HG02623 (cell line): Measurements from ENCODE around the gene FRMPD2.
"Not testable (repeated sequence)": the region's sequence is repeated elsewhere in the genome, so short reads cannot be mapped to it uniquely, and the experiment has no call there.

Source experiments
- ATAC-seq: cut with Tn5 transposase; IDR thresholded peaks from one replicate; pipeline ENCODE4 v1.9.1; 2021; ENCODE audit warnings: moderate library complexity; ENCODE audit not compliant: unreplicated experiment

FRMPD2 gene

DNA sequence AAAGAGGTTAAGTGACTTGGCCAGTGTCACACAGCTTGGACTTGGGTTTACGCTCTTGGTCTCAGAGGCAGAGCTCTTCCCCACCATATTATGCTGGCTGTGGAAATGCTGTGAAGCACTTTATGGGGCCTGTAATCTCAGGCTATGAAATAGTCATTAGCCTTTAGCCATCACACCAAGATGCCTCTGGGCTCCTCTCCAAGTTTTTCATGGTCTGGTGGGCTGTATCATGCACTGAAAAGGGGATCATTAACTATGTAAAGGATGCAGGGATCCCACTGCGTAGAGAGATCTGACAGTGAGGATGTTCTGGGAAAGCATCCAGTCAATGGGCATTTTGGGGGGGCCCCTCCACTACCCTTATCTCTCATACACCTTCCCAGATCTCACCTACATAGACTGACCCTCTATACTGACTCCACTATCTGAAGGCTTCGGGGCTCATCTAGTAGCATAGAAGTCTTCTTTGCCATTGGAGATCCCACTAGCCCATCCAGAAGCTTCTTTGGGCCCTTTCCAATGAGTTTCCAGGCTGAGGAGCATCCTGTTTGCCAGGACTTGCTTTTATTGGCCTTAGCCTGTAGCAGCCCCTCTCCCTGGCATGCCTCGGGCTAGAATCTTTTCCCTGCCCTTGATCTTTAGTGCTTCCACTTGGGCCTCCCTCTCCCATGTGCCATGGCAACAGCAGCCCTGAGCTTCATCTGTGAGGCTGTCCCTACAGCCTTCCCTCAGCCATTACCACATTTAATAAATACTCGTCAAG is 19.6 kb downstream of the FRMPD2 start:
- ATAC-seq = no peak

DNA sequence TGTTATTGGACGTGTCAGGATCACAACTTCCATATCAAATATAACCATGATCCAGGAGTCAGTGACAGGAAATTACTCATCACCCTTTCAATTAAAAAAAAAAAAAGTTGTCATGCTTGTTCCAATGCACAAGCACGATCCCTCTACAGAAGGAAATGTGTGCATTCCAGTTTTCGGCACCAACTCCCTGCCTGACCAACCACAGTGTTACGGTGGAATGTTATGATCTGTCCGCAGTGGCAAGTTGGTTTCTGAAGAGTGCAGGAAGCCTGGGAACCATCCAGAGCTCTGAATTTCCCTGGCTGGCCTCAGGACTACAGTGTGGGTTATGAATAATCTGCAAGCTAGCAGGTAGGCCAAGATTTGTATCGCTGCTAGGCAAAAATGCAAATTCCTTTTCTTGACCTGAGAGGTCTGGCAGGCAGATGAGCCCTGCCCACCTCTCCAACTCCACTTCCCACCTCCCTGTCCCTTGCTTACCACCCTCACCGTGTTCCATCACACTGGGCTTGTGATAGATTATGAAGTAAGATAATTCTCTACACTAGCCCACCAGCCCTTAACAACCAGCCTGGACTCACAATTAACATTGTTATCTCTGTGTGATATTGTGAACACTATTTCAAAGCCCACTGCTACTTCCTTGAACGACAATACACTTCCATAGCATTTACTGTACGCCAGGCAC is 20.4 kb downstream of the FRMPD2 start:
- ATAC-seq = no peak

DNA sequence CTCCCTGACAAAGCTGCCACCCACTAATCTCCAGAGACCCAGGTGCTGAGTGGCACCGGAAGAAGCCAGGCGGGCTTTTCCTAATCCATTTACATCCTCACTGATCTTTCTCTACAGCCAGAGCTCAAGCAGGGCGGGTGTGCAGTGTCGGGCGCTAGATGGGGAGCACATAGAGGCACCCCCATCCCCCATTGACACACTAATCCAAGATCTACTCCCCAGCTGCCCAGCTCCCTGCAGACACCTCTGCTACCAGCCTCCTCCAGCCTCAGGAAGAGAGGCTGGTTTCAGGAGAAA is 22.2 kb downstream of the FRMPD2 start:
- ATAC-seq = no peak

DNA sequence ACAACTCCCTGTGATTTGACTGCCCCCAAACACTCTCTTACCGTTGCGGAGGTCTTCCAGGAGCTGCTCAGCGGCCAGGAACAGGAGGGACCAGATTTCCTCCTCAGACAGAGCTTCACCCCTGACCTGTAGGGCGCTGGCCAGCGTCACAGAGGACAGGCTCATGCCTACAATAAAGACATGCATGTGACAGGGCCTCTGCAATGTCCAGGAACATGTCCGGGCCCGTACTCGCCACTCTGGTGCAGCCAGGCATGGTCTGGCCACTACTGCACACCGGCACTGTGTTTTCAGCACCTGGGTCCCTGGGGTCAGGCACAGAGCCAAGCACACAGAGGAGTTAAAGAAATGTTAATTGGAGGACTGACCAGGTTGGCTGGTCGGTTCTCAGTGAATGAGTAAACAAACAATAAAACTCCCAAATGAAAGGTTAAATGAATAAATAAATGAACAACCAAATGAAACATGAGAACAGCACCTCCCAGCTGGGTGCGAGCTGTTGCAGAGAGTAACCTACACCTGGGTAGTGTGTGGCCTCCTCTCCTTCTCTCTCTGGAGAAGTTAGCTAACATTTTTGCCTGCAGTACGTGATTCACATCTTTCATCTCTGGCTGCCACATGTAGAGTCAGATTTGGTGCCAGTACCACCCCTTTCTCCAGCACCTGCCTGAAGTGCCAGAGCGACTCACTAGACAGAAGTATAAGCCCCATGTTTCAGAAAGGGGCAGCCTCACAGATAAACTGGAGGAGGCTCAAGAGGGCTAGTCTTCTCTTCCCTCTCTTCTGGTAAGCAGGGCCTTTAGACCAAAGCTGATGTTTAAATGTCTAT is 22.8 kb downstream of the FRMPD2 start:
- no peak for ATAC-seq

DNA sequence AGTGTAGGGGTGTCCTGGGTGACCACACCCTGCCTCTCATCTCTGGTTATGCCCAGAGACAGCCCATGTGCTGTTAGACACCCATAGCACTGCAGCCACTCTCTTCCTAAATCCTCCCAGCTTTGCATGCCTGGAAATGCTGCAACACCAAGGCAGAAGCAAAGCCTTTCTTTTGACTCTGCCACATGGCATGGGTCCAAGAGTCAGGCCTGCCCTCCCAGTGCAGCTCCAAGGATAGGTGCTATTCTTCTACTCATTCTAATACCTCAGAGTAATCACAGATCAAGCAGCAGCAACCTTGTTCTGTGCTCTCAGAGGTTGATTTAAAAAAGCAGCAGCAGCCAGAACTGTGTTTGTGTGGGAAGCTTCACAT is 23.4 kb downstream of the FRMPD2 start:
- no peak for ATAC-seq

DNA sequence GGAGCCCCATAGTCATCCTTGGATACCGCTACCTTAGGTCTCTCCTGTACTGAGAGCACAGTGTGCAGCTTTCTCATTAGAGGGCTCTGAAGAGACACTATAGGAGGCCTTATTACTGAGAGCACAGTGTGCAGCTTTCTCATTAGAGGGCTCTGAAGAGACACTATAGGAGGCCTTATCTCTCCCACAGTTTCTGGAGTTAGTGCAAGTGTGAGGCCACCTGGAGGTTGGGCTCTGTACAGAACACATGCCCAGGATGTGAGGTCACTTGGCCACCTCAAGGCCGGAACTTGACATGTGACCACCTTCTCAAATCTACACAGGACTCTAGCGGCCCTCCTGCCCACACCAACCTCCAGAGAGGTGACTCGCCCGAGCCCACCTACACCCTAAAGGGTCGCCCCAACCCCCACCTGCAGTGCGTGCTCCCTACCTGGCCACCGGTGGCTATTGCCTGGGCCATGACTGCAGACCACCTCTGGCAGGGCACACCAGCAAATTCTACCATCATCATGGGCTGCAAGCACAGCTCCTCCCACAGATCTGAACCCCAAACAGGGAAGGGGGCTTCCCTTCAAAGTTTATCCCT is 24.6 kb downstream of the FRMPD2 start:
- no peak for ATAC-seq

DNA sequence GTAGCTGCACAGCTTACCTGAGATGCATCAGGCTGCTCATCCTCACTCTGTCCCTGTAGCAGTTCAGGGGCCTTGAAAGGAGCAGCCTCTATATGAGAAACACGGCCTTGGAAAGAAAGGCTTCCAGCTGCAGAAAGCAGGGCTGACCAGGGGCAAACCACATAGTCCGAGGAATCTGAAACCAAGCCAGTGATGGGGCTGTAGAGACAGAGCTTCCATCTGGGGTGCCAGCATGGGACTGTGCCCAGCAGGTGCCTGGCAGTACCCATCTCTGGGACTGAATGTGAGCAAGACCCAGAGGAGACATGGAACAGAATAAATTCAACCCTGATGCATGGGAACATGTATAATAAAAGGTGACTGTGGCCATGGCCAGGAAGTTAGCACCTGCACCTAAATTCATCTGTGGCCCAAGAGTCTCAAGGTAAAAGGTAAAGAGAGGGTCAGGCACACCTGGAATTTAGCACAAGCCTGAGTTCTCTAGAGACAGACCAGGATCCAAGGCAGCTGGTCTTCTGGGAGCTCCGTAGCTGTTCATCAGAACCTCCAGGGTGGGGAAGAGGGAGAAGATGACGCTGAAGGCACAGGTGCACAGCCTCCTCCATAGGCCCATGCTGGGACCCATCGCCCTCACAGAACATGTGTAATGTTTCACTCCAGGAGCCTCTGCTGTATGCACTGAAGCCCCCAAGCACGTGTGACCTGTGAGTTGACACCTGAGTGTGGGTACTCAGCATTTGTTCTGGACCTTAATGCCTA is 25.3 kb downstream of the FRMPD2 start:
- ATAC-seq = no peak

DNA sequence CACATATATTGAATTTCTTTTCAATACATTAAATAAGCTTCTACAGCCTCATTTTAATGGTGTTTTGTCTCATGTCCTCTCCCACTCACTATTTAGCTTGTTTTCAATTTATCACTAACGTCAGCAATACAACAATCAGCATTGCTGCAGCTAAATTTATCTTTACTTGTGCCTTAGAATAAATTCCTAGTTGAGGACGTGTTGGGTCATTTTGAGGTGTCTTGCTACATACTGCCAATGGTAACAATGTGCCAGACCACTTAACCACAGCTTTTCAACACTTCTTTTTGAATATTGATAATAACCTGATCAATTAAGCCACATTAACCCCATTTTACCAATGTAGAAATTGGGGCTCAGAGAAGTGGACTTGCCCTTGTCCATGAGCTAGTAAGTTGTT is 26.0 kb downstream of the FRMPD2 start:
- no peak for ATAC-seq

DNA sequence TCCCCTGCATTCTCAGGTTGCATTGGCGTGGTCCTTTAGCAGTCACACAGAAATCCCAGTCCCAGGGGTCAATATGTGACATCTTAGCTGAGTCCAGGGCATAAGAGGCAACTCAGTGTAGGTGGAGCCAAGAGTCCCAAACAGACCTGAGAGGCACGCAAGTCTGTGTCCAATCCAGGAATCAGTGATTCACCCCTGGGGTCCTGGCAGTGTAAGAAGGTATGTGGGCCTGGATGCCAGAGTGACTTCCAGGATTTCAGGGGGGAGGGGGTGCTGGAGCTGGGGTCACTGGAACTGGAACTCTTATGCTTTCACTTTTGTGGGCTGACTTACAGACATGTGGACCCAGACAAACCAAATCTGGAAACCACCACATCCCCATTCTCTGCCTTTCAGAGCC is 26.8 kb downstream of the FRMPD2 start:
- ATAC-seq = no peak

DNA sequence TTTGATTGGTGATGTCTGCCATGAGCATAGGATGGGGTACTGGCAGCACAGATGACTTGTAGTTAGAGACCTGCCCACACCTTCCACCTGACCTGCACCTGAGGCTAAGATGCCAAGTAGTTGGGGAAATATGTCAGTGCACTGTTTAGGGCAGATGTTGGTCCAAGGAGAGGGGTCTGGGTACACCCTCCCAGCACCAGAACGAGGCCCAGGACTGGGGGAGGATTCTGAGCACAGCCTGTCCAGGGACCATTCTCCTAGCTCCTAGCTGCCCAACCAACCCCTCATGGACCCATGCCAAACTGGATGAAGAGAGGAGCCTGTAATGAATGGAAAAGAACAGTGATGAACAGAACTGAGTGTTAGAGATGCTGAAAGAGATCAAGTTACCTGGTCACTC is 28.0 kb downstream of the FRMPD2 start:
- ATAC-seq = no peak

DNA sequence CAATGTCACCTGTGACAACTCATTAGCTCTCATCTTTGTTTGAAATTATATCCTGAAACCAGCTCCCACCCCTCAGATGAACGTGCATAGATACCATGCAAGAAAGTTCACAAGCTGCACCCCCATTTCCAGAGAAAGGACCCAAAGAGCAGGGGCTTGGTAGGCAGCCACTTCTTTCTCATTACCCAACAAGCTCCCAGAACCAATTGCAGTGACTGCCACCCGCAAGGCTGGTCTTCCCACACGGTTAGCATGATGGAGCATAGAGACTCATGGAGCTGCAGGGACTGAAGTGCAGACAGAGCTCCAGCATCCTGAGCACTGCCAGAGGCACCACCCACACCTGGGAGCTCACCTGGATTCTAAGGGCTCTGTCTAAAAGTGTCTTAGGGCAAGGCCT is 28.5 kb downstream of the FRMPD2 start:
- no peak for ATAC-seq

DNA sequence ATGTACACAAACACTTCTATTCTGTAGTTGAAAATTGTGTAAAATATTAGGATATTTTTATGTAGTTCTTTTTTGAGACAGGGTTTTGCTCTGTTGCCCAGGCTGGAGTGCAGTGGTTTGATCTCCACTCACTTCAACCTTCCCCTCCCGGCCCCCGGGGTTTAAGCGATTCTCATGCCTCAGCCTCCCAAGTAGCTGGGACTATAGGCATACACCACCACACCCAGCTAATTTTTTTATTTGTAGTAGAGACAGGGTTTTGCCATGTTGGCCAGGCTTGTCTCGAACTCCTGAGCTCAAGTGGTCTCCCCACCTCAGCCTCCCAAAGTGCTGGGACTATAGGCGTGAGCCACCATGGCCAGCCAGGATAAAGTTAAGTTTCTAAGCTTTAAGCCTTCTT is 30.6 kb downstream of the FRMPD2 start:
- ATAC-seq = not testable (repeated sequence)

DNA sequence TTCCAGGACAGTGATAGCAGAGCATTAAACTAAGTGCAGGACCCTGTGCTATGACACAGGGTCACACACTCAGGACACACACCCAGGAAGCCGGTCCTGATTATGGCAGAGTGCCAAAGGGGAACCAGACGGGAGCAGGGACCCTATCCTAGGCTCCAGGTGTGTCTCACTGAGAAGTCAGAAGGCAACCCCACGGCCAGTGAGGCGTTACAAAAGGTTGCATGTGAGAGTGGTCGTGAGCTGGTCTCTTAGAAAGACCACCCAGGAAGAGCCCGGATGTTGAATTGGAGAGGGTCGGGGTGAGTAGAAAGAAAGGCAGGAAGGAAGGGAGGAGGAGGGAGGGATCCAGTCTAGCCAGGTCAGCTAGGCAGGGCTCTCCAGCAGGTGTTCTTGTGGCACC is 31.0 kb downstream of the FRMPD2 start:
- ATAC-seq = no peak

DNA sequence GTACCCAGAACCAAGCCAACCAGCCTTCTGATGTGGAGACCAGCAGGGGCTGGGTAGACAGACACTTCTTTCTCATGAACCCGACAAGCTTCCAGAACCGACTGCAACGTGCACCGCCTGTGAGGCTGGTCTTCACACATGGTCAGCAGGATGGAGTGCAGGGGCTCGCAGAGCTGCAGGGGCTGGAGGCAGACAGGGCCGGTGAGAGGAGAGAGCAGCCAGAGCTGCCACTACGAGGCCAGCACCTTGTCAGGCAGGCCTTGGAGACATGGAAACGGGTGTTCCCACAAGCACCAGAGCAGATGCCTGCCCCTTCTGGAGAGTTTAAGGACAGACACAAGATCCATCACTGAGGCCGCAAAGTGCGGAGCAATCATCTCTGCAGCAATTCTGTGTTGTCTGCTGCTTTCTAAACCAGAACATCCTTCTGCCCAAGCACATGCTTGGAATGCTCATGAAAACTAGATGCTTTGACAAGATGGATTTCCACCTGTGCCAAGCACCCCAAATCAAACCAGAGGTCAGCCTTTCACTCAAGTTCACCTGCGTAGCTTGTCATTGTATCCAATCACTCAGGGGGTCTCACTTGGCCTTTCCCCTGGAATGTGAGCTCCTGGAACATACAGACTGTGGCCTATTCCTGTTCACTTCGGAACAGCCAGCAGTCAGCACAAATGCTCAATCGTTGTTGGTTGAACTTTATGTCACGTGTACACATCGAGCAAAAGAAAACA is 32.2 kb downstream of the FRMPD2 start:
- ATAC-seq = no peak

DNA sequence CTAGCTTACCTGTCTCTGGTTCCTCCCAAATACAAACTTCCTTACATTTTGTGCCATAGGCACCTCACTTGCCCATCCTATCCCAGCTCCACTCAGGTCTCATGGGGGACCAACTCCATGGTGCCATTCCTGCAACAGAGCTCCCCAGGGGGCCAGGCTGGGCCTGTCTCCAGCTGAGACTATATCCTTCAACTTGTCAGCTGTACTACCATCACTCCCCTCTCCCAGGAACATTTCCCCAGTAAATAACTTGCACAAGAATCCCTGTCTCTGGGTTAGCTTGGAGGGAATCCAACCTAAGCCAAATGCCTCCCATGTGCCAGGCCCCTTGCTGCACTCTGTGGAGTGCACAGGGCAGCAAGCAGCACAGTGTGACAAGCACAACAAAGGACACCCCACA is 33.2 kb downstream of the FRMPD2 start:
- ATAC-seq = no peak

DNA sequence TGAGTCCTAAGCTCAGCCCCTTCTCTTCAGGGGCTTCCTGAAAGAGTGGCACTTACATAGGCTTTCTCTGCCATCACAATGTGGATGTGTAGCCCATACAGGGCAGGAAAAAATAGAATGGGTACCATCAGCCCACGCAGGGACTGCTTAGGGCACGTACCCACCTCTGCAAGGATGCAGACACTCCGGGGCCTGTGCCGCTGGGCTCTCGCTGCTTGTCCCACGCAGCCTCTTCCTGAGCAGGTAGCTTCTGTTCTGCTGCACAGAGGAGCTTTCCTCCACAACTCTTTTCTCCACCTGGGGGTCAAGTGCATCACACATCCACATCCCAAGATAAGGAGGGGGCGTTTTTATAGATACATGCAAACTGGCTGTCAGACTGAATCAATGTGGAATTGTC is 34.3 kb downstream of the FRMPD2 start:
- ATAC-seq = no peak

DNA sequence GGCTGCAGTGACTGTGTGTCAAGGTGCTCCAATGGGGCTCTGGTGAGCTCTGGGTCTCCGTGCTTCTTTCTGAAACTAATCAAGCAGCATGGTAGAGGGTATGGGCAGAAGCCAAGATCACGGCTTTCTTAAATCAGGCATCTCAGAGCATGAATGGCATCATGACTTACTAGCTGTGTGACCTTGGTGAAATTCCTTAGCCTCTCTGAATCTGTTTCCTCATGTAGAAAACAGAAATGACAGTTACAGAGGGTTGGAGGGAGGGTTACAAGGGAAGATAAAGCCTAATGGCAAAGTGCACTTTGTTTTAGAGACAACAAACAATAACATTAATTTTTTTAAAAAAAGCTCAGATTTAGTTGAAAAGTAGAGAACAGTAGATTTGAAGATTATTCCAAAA is 34.9 kb downstream of the FRMPD2 start:
- no peak for ATAC-seq

DNA sequence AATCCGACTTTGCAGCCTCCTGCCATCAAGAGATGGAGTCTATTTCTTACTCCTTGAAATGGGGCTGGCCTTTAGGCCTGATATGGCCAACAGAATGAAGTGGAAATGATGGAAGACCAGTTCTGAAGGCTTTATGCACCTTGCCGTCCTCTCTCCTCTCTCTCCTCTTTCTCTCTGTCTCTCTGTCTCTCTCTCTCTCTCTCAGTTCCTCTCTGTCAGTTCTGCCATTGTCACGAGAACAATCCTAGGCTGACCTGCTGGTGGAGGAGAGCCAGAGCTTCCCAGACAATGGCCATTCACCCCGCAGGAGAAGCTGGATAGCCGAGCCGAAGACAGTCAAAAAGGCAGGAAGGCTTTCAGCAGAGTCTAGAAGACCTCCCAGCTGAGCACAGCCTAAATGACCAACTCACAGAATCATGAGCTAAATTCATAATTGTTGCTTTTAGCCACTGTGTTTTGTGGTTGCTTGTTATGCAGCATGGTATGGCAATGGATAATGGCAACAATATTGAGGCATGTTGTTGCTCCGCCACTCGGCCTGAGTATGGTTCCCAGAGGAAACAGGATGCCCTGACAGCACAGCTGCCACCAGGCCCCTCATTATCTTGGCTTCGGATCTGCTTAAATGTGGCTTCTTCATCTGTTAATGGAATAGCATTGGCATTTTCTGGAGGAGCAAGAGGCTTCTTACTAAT is 35.5 kb downstream of the FRMPD2 start:
- no peak for ATAC-seq
